Cortex of kidney (tissue), 1 donor: ENCODE results near the gene CASS4.

Experiments used
- DNase-seq: peaks from one replicate; lab custom pipeline; 2025; lab: John Stamatoyannopoulos, UW

CASS4 gene

GRCh38 chr20:56424931-56425330 is 12.9 kb downstream of the CASS4 start:
- DNase-seq: no peak

GRCh38 chr20:56426026-56426425 is 14.0 kb downstream of the CASS4 start:
- no peak for DNase-seq

GRCh38 chr20:56426926-56427325 is 14.9 kb downstream of the CASS4 start:
- DNase-seq: no peak

- DNase-seq: no peak
These were observed 15.7 kb downstream of the CASS4 start for GRCh38 chr20:56427797-56428196.

GRCh38 chr20:56428410-56428809 is 16.4 kb downstream of the CASS4 start:
- no peak for DNase-seq

- no peak for DNase-seq
These were observed 16.8 kb downstream of the CASS4 start for GRCh38 chr20:56428881-56429280.

- no peak for DNase-seq
These were observed 17.4 kb downstream of the CASS4 start for GRCh38 chr20:56429502-56429901.

GRCh38 chr20:56429941-56430340 is 17.9 kb downstream of the CASS4 start:
- no peak for DNase-seq

GRCh38 chr20:56430461-56430860 is 18.4 kb downstream of the CASS4 start:
- DNase-seq: no peak

GRCh38 chr20:56430957-56431356 is 18.9 kb downstream of the CASS4 start:
- DNase-seq: no peak

GRCh38 chr20:56431471-56431870 is 19.4 kb downstream of the CASS4 start:
- no peak for DNase-seq

- DNase-seq: no peak
These were observed 21.3 kb downstream of the CASS4 start for GRCh38 chr20:56433221-56433879.

- no peak for DNase-seq
These were observed 21.8 kb downstream of the CASS4 start for GRCh38 chr20:56433880-56434255.

GRCh38 chr20:56437196-56437960 is 25.3 kb downstream of the CASS4 start:
- no peak for DNase-seq

GRCh38 chr20:56438284-56438683 is 26.2 kb downstream of the CASS4 start:
- no peak for DNase-seq

- no peak for DNase-seq
These were observed 27.8 kb downstream of the CASS4 start for GRCh38 chr20:56439771-56440291.

GRCh38 chr20:56440346-56441007 is 28.4 kb downstream of the CASS4 start:
- DNase-seq: no peak

GRCh38 chr20:56442389-56443365 is 30.6 kb downstream of the CASS4 start:
- DNase-seq: no peak

- no peak for DNase-seq
These were observed 31.8 kb downstream of the CASS4 start for GRCh38 chr20:56443654-56444540.

GRCh38 chr20:56445130-56445529 is 33.1 kb downstream of the CASS4 start:
- DNase-seq: no peak

GRCh38 chr20:56445540-56445939 is 33.5 kb downstream of the CASS4 start:
- DNase-seq: no peak
